ENCODE data around the gene BTBD18. TPM values are rescaled to one million over a fixed set of nuclear protein-coding genes. Genes with fewer than 3 reads are reported as not detected.

BTBD18 gene
- total RNA-seq, 4 donors from 2014 or later = not detected

GRCh38 chr11:57764021-57764420, 12.4 kb upstream of the BTBD18 start:
- in situ Hi-C loops (cut with MboI; ENCODE audit: low pct_ligation_motif_present in 1 of 4, low pct_unique_long_range_greater_than_20kb in 1 of 4, low sequenced_read_pairs in 3 of 4) = loop anchor here in 1 of 4 donors (5.0 kb wide), 1 partner anchor 38 kb away; no protein-coding TSS in a partner anchor
- no peaks in the 10 kb centered on the region for H3K36me3 ChIP-seq
- H3K4me1 ChIP-seq = peaks cover 0 to 59% (median 37%) of the 10 kb centered on the region in 4 donors
- intact Hi-C loops (cut with DNase I; ENCODE audit: low total_unique reads) = loop anchor here (5.0 kb wide), 1 partner anchor 38 kb away; no protein-coding TSS in a partner anchor
- peak overlapping the region; percentile 89 to 99 (median 96) for H3K27ac ChIP-seq
- no peaks in the 10 kb centered on the region for H3K9me3 ChIP-seq
- 21 to 26% methylated on average over 4 of the region's 4 CpGs for WGBS, 2 donors (ENCODE audit: low coverage in 1 of 2)
- H3K4me3 ChIP-seq = peak overlapping the region in 3 of 4 donors; percentile 46 to 80 (median 65)
- no peaks in the 10 kb centered on the region for H3K27me3 ChIP-seq
- TF ChIP-seq CTCF (IDR thresholded peaks at IDR 0.05) (no peak), EP300 (IDR thresholded peaks at IDR 0.05; ENCODE audit: low read depth) (no peak), POLR2AphosphoS5 (IDR thresholded peaks at IDR 0.05) (no peak), POLR2A (IDR thresholded peaks at IDR 0.05) (no peak)
- no peak for DNase-seq

- Histone ChIP-seq H3K4me3 (peak overlapping the region; percentile 46 to 80 (median 60)), H3K36me3 (no peaks in the 10 kb centered on the region), H3K9me3 (no peaks in the 10 kb centered on the region), H3K27ac (peak overlapping the region; percentile 89 to 99 (median 96)), H3K27me3 (no peaks in the 10 kb centered on the region), H3K4me1 (peaks cover 0 to 55% (median 36%) of the 10 kb centered on the region in 4 donors)
- no peak for TF ChIP-seq POLR2A (IDR thresholded peaks at IDR 0.05)
- peak; percentile 29 to 58 (median 39) for TF ChIP-seq CTCF (IDR thresholded peaks at IDR 0.05)
- no peak for TF ChIP-seq EP300 (IDR thresholded peaks at IDR 0.05; ENCODE audit: low read depth)
- peak; percentile 20 to 45 (median 22) for TF ChIP-seq POLR2AphosphoS5 (IDR thresholded peaks at IDR 0.05)
- no peak for DNase-seq
- in situ Hi-C loops (cut with MboI; ENCODE audit: low pct_ligation_motif_present in 1 of 4, low pct_unique_long_range_greater_than_20kb in 1 of 4, low sequenced_read_pairs in 3 of 4) (loop anchor here in 1 of 4 donors (5.0 kb wide), 1 partner anchor 39 kb away; no protein-coding TSS in a partner anchor), intact Hi-C loops (cut with DNase I; ENCODE audit: low total_unique reads) (loop anchor here (5.0 kb wide), 1 partner anchor 39 kb away; no protein-coding TSS in a partner anchor)
- WGBS, 2 donors (ENCODE audit: low coverage in 1 of 2) = 17 to 18% methylated on average over 1 of the region's 1 CpG
These were observed 11.9 kb upstream of the BTBD18 start for GRCh38 chr11:57763568-57763967.

- Histone ChIP-seq H3K4me3 (peak overlapping the region; percentile 46 to 80 (median 60)), H3K27me3 (no peaks in the 10 kb centered on the region), H3K9me3 (no peaks in the 10 kb centered on the region), H3K4me1 (peaks cover 0 to 45% (median 30%) of the 10 kb centered on the region in 4 donors), H3K36me3 (no peaks in the 10 kb centered on the region), H3K27ac (peak overlapping the region; percentile 89 to 99 (median 96))
- DNase-seq = peak; percentile 47
- in situ Hi-C loops (cut with MboI; ENCODE audit: low pct_ligation_motif_present in 1 of 4, low pct_unique_long_range_greater_than_20kb in 1 of 4, low sequenced_read_pairs in 3 of 4) (loop anchor here in 1 of 4 donors (5.0 kb wide), 1 partner anchor 40 kb away; no protein-coding TSS in a partner anchor), intact Hi-C loops (cut with DNase I; ENCODE audit: low total_unique reads) (loop anchor here (5.0 kb wide), 1 partner anchor 40 kb away; no protein-coding TSS in a partner anchor)
- 12 to 17% methylated on average over 7 to 9 of the region's 9 CpGs for WGBS, 2 donors (ENCODE audit: low coverage in 1 of 2)
- peak in 2 of 3 donors; percentile 22 to 50 for TF ChIP-seq POLR2AphosphoS5 (IDR thresholded peaks at IDR 0.05)
- no peak for TF ChIP-seq EP300 (IDR thresholded peaks at IDR 0.05; ENCODE audit: low read depth)
- peak; percentile 29 for TF ChIP-seq POLR2A (IDR thresholded peaks at IDR 0.05)
- no peak for TF ChIP-seq CTCF (IDR thresholded peaks at IDR 0.05)
These were observed 10.7 kb upstream of the BTBD18 start for GRCh38 chr11:57762235-57762861.

Measured in transverse colon (tissue), 4 donors.